Iris pigment epithelial cell (primary cell): ENCODE results near the gene PDE4B.
"Not testable (repeated sequence)": the region's sequence is repeated elsewhere in the genome, so short reads cannot be mapped to it uniquely, and the experiment has no call there.

Experiments used
- DNase-seq: peaks from one replicate; pipeline ENCODE4 v3.0.0-alpha.2; 2011; ENCODE audit warnings: low read depth

Gene PDE4B

GRCh38 chr1:66393586-66394287, 601.0 kb downstream of the PDE4B start:
- no peak for DNase-seq

- DNase-seq = no peak
Observed at GRCh38 chr1:66394603-66395002, 601.9 kb downstream of the PDE4B start.

GRCh38 chr1:66395202-66396061, 602.7 kb downstream of the PDE4B start:
- DNase-seq = peak; percentile 43

- peak; percentile 49 for DNase-seq
Observed at GRCh38 chr1:66396212-66396890, 603.7 kb downstream of the PDE4B start.

GRCh38 chr1:66397192-66397591, 604.5 kb downstream of the PDE4B start:
- no peak for DNase-seq

- DNase-seq = peak; percentile 15
Observed at GRCh38 chr1:66399888-66400529, 607.3 kb downstream of the PDE4B start.

- DNase-seq = no peak
Observed at GRCh38 chr1:66400660-66401059, 608.0 kb downstream of the PDE4B start.

GRCh38 chr1:66401244-66401643, 608.5 kb downstream of the PDE4B start:
- no peak for DNase-seq

- DNase-seq = no peak
Observed at GRCh38 chr1:66402194-66402593, 609.5 kb downstream of the PDE4B start.

GRCh38 chr1:66403007-66403731, 610.5 kb downstream of the PDE4B start:
- no peak for DNase-seq

GRCh38 chr1:66405061-66405460, 612.4 kb downstream of the PDE4B start:
- no peak for DNase-seq

- DNase-seq = not testable (repeated sequence)
Observed at GRCh38 chr1:66411449-66411848, 618.8 kb downstream of the PDE4B start.

- DNase-seq = peak; percentile 61
Observed at GRCh38 chr1:66412704-66413103, 620.0 kb downstream of the PDE4B start.

GRCh38 chr1:66413136-66413837, 620.6 kb downstream of the PDE4B start:
- no peak for DNase-seq

- no peak for DNase-seq
Observed at GRCh38 chr1:66413838-66414175, 621.1 kb downstream of the PDE4B start.

GRCh38 chr1:66415281-66415680, 622.6 kb downstream of the PDE4B start:
- peak; percentile 60 for DNase-seq

GRCh38 chr1:66415866-66416265, 623.2 kb downstream of the PDE4B start:
- DNase-seq = no peak

- DNase-seq = peak; percentile 75
Observed at GRCh38 chr1:66416295-66416694, 623.6 kb downstream of the PDE4B start.

GRCh38 chr1:66418021-66418420, 625.3 kb downstream of the PDE4B start:
- no peak for DNase-seq

- not testable (repeated sequence) for DNase-seq
Observed at GRCh38 chr1:66420171-66420570, 627.5 kb downstream of the PDE4B start.

GRCh38 chr1:66420906-66421305, 628.2 kb downstream of the PDE4B start:
- DNase-seq = not testable (repeated sequence)
